Activated naive CD4-positive, alpha-beta T cell treated with anti-CD3 and anti-CD28 coated beads, Interleukin-2, amount 50 U/mL, for 24 hours (primary cell): ENCODE measurements around the gene PTPRU.
"Not testable (repeated sequence)": the region's sequence is repeated elsewhere in the genome, so short reads cannot be mapped to it uniquely, and the experiment has no call there.

Source experiments
- H3K27ac Mint-ChIP-seq: one replicate; pipeline ENCODE4 v1.8.0; 2021; ENCODE audit warnings: mild to moderate bottlenecking, mixed read lengths
- H3K27me3 Mint-ChIP-seq: one replicate; pipeline ENCODE4 v1.8.0; 2021; ENCODE audit warnings: mixed read lengths
- H3K36me3 Mint-ChIP-seq: one replicate; pipeline ENCODE4 v1.8.0; 2021; ENCODE audit warnings: mixed read lengths
- H3K4me1 Mint-ChIP-seq: one replicate; pipeline ENCODE4 v1.8.0; 2021; ENCODE audit warnings: mixed read lengths
- H3K4me3 Mint-ChIP-seq: one replicate; pipeline ENCODE4 v1.8.0; 2021; ENCODE audit warnings: mild to moderate bottlenecking, mixed read lengths
- H3K9me3 Mint-ChIP-seq: one replicate; pipeline ENCODE4 v1.8.0; 2021; ENCODE audit warnings: mixed read lengths

PTPRU gene

DNA sequence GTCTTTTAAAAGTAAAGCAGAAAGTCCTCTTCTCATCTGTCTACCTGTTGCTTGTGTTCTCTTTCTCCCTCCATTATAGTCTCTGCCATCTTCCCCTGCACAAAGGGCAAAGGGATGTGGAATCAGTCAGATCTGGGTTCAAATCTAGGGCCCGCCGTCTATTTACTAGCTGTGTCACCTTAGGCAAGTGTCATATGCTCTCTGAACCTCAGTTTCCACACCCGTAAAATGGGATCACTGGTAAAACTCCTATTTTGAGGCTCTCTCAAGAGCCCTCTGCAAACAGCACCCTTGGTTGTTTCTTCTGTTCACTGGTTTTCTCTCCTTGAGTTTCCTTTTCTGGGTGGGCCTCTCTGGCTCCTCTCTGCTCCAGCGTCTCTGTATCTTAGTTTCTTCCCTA, 2.6 kb upstream of the PTPRU start:
- H3K4me1 Mint-ChIP-seq = peaks cover 34% of the 10 kb centered on the region
- H3K9me3 Mint-ChIP-seq = no peaks in the 10 kb centered on the region
- peak overlapping the region; percentile 10 for H3K27ac Mint-ChIP-seq
- no peaks in the 10 kb centered on the region for H3K36me3 Mint-ChIP-seq
- H3K4me3 Mint-ChIP-seq = no peak overlapping the region
- peaks cover 16% of the 10 kb centered on the region for H3K27me3 Mint-ChIP-seq

DNA sequence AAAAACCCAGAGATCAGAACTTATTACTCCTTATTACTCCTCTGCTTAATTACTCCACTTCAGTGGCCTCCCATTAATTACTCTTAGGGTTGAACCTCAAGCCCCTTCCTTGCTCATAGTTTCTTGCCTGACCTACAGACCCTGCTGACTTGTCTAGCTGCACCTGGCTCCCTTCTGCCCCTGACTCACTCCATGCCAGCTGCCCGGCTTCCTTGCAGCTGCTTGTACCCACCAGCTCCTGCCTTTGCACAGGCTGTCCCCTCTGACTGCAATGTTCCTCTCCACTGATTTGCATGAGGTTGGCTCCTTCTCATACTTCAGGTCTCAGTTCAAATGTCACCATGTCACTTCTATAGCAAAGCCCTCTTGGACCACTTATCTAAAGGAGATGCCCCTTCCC, 1.9 kb upstream of the PTPRU start:
- no peaks in the 10 kb centered on the region for H3K9me3 Mint-ChIP-seq
- H3K36me3 Mint-ChIP-seq = no peaks in the 10 kb centered on the region
- peak overlapping the region; percentile 10 for H3K27ac Mint-ChIP-seq
- H3K4me3 Mint-ChIP-seq = no peak overlapping the region
- H3K4me1 Mint-ChIP-seq = peaks cover 36% of the 10 kb centered on the region
- H3K27me3 Mint-ChIP-seq = peaks cover 22% of the 10 kb centered on the region

DNA sequence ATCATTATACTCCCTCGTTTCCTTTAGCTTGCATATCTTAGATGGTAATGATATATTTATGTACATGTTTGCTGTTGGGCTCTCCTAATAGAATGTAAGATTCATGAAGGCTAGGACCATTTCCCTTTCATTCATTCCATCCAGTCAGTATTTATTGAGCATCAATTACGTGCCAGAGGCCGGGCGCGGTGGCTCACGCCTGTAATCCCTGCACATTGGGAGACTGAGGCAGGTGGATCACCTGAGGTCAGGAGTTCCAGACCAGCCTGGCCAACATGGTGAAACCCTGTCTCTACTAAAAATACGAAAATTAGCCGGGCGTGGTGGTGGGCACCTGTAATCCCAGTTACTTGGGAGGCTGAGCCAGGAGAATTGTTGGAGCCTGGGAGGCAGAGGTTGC, 1.4 kb upstream of the PTPRU start:
- H3K9me3 Mint-ChIP-seq, H3K27ac Mint-ChIP-seq, H3K36me3 Mint-ChIP-seq, H3K4me3 Mint-ChIP-seq: not testable (repeated sequence)
- Mint-ChIP-seq H3K27me3 (peaks cover 25% of the 10 kb centered on the region), H3K4me1 (peaks cover 32% of the 10 kb centered on the region)

DNA sequence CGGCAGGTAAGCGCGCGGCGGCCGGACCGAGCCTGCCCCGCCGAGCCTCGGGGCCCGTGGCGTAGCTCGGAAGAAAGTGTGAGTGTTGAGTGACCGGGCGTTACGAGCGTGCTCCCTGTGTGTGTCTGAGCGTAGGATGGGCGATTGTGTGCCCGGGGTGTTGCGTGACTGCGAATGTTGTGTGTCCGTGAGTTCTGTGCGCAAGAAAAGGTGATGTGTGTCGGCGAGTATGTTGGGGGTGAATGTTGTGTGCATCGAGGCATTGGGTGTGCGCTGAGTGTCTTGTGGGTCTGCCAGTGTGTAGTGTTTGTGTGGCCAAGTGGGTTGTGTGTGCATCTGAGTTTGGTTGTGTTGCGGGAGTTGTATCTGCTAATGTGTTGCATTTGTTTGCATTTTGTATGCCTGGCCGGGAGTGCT, 398 bp downstream of the PTPRU start:
- peaks cover 35% of the 10 kb centered on the region for H3K27me3 Mint-ChIP-seq
- peak overlapping the region; percentile 10 for H3K27ac Mint-ChIP-seq
- peak overlapping the region; percentile 83 for H3K4me3 Mint-ChIP-seq
- no peaks in the 10 kb centered on the region for H3K9me3 Mint-ChIP-seq
- H3K36me3 Mint-ChIP-seq = no peaks in the 10 kb centered on the region
- H3K4me1 Mint-ChIP-seq = peaks cover 18% of the 10 kb centered on the region

DNA sequence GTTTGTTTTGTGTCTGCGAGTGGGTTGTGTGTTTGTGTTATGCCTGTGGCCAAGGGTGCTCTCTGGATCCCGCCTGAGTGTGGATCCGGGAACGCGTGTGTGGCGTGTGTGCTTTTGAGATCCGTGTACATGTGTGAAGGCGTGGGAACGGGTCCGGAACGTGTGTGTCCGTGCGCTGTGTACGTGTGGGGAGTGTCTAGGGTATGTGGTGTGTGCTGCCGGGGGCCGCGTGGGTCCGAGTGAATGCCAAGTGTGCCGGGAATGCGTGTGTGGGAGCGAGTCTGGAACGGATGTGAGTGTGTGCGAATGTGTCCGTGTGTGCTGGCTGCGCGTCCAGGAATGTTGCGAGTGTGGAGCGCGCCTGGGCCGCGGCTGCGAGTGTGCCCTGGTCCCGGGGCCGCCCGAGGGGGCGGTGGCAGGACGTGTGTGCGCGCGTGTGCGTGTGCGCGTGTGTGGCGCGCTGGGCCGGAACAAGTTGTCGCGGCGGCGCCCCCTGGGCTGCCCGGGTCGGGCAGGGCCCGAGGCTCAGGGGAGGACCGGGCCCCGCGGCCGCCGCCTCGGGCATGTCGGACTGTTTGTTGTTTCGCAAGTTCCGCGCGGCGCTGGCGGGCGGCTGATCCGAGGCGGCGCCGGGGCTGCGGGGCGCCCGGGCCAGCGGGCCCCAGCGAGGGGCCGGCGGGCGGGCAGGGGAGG, 953 bp downstream of the PTPRU start:
- Mint-ChIP-seq H3K36me3 (no peaks in the 10 kb centered on the region), H3K4me1 (peaks cover 18% of the 10 kb centered on the region), H3K27ac (peak overlapping the region; percentile 10), H3K27me3 (peaks cover 35% of the 10 kb centered on the region), H3K4me3 (peak overlapping the region; percentile 83), H3K9me3 (no peaks in the 10 kb centered on the region)

DNA sequence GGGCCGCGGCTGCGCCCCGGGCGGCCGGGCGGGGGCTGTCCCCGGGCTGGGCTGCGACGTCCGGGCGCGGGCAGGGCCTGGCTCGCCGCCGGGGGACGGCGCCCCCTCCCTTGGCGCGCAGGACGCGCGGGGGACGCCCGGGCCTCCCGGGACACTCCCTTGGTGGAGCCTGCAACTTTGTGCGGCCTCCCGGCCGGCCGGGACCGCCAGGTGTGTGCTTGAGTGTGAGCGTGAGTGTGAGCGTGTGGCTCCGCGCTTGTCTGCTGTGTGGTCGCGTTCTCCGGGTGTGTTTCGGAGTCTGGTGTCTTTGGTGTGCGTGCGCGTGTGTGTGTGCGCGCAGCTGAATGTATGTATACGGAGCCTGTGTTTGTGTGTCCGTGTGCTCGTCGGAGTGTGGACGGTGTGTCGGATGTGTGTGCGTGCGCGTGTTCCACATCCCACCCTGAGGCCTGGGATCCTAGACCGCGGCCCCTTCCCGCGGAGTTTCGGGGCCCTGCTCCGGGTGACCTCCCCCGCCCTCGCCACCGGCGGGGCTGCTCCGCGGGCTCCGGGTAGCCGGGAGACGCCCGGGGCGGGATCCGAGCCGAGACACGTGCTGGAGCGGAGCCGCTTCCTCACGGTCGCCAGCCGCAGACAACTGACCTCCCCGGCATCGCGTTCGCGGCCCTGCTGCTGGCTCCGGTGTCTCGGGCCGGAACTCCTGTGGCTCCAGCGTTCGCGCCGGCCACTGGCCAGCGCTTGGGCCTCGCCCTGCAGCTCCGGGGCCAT, 1.7 kb downstream of the PTPRU start:
- Mint-ChIP-seq H3K27ac (no peak overlapping the region), H3K4me3 (peak overlapping the region; percentile 79), H3K36me3 (no peaks in the 10 kb centered on the region), H3K27me3 (peaks cover 35% of the 10 kb centered on the region), H3K9me3 (no peaks in the 10 kb centered on the region), H3K4me1 (peaks cover 18% of the 10 kb centered on the region)

DNA sequence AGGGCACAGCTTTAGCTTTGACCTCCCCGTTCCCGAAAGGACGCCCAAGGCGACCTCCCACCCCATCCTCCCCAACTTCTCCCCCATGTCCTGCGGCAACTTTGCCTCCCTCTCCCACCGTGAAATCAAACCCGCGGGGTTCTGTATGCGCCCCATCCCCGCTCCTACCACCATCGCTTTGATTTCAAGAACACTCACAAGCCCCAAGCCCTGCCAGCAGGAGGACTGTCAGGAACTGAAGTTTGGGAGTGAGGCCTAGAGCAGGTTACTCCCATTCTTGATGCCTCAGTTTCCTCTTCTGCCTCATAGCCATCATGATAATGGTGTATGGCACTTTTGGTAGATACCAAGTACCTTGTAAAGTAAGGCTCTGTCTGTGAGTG, 2.3 kb downstream of the PTPRU start:
- H3K4me1 Mint-ChIP-seq = peaks cover 18% of the 10 kb centered on the region
- H3K9me3 Mint-ChIP-seq = no peaks in the 10 kb centered on the region
- H3K27ac Mint-ChIP-seq = no peak overlapping the region
- H3K36me3 Mint-ChIP-seq = no peaks in the 10 kb centered on the region
- peaks cover 35% of the 10 kb centered on the region for H3K27me3 Mint-ChIP-seq
- peak overlapping the region; percentile 85 for H3K4me3 Mint-ChIP-seq

DNA sequence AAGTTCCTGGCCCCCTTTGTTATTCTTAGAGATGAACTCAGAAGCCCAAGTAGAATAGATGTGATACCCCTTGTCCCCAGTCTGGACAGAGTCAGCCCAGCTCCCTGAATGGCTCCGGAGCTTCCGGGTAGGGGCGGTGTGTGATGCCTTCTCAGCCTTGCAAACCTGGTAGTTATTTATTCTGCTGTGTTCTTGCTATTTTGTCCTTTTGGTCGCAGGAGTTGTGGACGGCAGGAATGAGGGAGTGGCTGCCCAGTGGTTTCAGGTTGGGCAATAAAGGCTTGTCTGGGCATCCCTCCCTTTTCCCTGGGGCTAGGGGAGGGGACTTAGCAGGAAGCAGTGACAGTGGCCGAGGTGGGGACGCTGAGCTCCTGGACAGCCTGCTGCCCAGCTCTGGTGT, 2.8 kb downstream of the PTPRU start:
- Mint-ChIP-seq H3K36me3 (no peaks in the 10 kb centered on the region), H3K27me3 (peaks cover 35% of the 10 kb centered on the region), H3K9me3 (no peaks in the 10 kb centered on the region), H3K4me3 (peak overlapping the region; percentile 85), H3K4me1 (peaks cover 18% of the 10 kb centered on the region), H3K27ac (no peak overlapping the region)

DNA sequence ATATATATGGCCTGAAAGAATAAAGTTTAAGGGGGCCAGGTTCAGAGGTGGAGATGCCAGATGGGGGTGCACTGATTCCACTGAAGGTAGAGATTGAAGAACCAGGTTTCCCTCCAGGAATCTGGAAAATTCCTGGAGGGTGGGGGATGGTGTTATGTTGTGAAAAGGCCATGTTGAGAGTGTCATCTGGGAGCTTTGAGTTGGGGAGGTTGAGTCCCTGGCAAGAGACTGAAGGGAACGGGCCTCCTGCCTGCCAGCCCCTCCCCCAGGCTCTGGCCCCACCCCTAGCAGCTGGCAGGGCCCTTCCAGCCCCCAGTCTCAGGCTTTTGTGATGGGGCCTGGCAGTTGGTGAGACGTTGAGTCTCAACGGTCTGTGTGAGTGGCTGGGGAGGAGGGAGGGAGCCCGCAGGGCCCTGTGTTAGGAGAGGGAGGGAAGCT, 4.1 kb downstream of the PTPRU start:
- peaks cover 18% of the 10 kb centered on the region for H3K4me1 Mint-ChIP-seq
- H3K9me3 Mint-ChIP-seq = no peaks in the 10 kb centered on the region
- no peaks in the 10 kb centered on the region for H3K36me3 Mint-ChIP-seq
- H3K27me3 Mint-ChIP-seq = peaks cover 35% of the 10 kb centered on the region
- H3K4me3 Mint-ChIP-seq = no peak overlapping the region
- no peak overlapping the region for H3K27ac Mint-ChIP-seq

DNA sequence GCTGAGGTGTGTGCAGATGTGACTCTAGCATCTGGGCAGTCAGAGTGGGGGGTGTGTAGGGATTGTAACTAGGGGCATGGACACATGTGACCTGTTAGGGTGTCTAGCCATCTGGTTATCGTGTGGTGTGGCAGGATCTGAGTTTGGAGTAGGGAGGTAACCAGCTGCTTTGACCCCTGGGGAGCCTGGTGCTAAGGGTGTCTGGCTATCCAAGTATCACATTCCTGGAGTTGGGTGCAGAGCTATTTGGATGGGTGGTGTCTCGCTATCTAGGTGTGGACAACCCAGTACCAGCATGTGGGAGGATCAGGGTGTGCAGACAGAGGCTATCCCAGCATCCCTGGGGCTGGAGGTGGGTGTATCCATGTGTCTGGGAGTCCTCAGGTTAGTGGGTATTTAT, 4.7 kb downstream of the PTPRU start:
- H3K4me1 Mint-ChIP-seq = peaks cover 14% of the 10 kb centered on the region
- H3K27ac Mint-ChIP-seq = peak overlapping the region; percentile 48
- no peaks in the 10 kb centered on the region for H3K36me3 Mint-ChIP-seq
- peaks cover 32% of the 10 kb centered on the region for H3K27me3 Mint-ChIP-seq
- no peak overlapping the region for H3K4me3 Mint-ChIP-seq
- H3K9me3 Mint-ChIP-seq = no peaks in the 10 kb centered on the region

DNA sequence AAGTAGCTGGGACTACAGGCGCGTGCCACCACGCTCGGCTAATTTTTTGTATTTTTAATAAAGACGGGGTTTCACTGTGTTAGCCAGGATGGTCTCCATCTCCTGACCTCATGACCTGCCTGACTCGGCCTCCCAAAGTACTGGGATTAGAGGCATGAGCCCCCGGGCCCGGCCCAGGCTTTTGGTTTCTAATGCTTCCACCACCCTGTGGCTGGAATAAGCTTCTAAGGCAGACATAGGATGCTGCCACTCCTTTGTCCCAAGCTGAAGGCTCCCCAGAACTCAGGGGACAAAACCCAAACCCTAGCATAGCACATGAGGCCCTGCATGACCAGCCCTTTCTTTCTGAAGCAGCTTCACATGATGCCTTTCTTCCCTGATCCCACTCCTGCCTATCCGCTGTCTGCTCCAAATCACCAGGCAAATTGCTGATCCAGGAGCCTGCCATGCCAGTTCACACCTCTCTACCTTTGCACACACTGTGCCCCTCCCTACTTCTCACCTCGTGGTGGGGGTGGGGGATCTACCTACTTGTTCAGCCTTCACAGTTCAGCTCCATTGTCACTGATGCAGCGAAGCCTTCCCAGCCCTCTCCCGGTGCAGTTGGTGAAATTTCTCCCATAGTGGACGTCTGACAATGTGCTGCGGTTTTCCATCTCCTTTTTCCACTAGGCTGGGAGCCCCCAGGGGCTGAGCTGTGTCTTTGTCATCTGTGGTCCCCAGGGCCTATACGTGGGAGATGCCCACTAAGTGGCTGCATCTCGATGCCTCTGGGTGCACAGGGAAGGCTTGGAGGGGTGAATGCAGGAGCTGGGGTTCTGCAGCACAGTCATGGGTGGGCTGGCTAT, 6.9 kb downstream of the PTPRU start:
- H3K36me3 Mint-ChIP-seq = no peaks in the 10 kb centered on the region
- peaks cover 5% of the 10 kb centered on the region for H3K4me1 Mint-ChIP-seq
- peaks cover 21% of the 10 kb centered on the region for H3K27me3 Mint-ChIP-seq
- no peaks in the 10 kb centered on the region for H3K9me3 Mint-ChIP-seq
- no peak overlapping the region for H3K4me3 Mint-ChIP-seq
- H3K27ac Mint-ChIP-seq = no peak overlapping the region

DNA sequence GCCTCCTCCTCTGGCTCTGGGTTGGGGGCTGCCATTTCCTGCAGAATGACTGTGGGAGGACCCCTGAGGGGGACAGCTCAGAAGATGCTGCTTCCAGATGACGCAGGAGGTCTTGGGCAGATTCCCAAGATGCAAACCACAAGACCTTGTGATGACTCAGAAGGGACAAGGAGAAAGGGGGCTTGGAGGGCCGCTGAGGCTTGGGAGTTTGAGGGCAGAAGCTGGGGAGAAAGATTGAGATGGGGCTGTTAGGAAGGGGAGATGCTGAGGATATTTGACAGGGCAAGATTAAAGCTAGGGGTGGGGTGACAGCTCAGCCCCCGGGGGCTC, 7.5 kb downstream of the PTPRU start:
- peaks cover 1% of the 10 kb centered on the region for H3K4me1 Mint-ChIP-seq
- H3K27ac Mint-ChIP-seq = no peak overlapping the region
- H3K4me3 Mint-ChIP-seq = no peak overlapping the region
- H3K27me3 Mint-ChIP-seq = peaks cover 18% of the 10 kb centered on the region
- no peaks in the 10 kb centered on the region for H3K9me3 Mint-ChIP-seq
- no peaks in the 10 kb centered on the region for H3K36me3 Mint-ChIP-seq

DNA sequence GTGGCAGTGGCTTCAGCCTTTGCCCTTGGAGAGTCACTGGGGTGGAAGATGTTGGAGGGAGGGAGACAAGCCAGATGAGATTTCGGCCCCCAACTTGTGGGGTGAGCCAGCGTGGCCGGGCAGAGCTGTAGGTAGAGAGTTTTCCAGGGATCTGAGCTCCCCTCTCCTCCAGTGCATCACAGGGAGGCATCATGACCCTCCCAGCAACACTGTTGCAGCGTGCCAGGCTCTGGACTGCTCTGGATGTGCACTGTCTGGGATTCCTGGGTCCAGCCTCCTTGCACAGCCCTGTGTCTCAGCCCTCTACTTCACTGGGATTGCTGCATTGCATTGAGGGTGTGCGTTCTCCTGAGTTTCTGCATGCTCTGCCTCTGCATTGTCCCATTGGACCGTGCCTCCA, 8.9 kb downstream of the PTPRU start:
- H3K27me3 Mint-ChIP-seq = peaks cover 7% of the 10 kb centered on the region
- H3K27ac Mint-ChIP-seq = no peak overlapping the region
- H3K36me3 Mint-ChIP-seq = no peaks in the 10 kb centered on the region
- H3K9me3 Mint-ChIP-seq = no peaks in the 10 kb centered on the region
- no peak overlapping the region for H3K4me3 Mint-ChIP-seq
- no peaks in the 10 kb centered on the region for H3K4me1 Mint-ChIP-seq

DNA sequence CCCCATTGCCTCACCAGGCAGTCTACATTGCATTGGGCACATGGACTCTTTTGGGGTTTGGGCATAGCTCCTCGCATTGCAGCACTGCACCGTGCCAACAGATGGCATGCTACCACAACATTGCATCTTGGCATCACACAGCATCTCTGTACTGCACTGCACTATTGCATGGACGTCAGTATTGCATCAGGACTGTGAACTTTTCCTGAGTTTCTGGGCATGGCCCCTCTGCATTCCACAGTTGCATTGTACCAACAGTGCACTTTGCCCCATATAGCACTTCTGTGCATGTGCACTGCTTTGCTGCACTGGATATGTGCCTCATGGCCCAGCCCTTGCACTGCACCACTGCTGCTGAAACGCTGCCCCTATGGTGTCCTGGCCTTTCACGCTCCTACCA, 9.6 kb downstream of the PTPRU start:
- no peak overlapping the region for H3K27ac Mint-ChIP-seq
- no peak overlapping the region for H3K4me3 Mint-ChIP-seq
- H3K36me3 Mint-ChIP-seq = no peaks in the 10 kb centered on the region
- no peaks in the 10 kb centered on the region for H3K4me1 Mint-ChIP-seq
- H3K27me3 Mint-ChIP-seq = peaks cover 5% of the 10 kb centered on the region
- H3K9me3 Mint-ChIP-seq = no peaks in the 10 kb centered on the region

DNA sequence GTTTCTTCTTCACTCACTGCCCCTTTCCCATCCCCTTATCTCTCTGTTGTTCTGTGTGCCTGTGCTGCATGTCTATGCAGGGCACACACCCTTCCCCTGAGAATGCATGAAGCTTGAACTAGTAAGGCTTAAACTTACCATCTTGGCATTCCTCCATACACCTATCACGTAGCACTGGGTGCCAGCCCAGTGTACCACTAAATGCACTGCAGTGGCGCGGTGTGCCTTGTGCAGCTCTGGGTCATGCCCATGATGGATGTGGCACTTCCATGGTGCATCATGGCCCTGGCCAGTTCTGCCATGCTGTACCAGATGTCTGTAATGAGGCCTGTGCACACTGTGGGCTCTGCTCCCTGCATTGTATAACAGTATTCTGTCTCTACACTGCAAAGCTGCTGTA, 10.7 kb downstream of the PTPRU start:
- H3K4me1 Mint-ChIP-seq = no peaks in the 10 kb centered on the region
- H3K27me3 Mint-ChIP-seq = no peaks in the 10 kb centered on the region
- H3K27ac Mint-ChIP-seq = no peak overlapping the region
- H3K9me3 Mint-ChIP-seq = no peaks in the 10 kb centered on the region
- H3K36me3 Mint-ChIP-seq = no peaks in the 10 kb centered on the region
- H3K4me3 Mint-ChIP-seq = no peak overlapping the region
